BLaER1 treated with 17β-estradiol and CSF1 and Interleukin-3, amounts not matched to agents 10 nM and 100 nM (cell line): ENCODE results near the gene KRT81.
A peak's percentile ranks its signal among the peaks of the same experiment; 100 is the strongest.
"Not testable (repeated sequence)": the region's sequence is repeated elsewhere in the genome, so short reads cannot be mapped to it uniquely, and the experiment has no call there.

Experiments
- H3K27ac ChIP-seq, 11 experiments: shearing (Covaris generic); formaldehyde crosslinking; 2 replicates each; pipeline ENCODE4 v1.8.1; 2022
- H3K27me3 ChIP-seq, 11 experiments: shearing (Covaris generic); formaldehyde crosslinking; 2 replicates each; pipeline ENCODE4 v1.8.1; 2022
- H3K36me3 ChIP-seq, 11 experiments: shearing (Covaris generic); formaldehyde crosslinking; 2 replicates each; pipeline ENCODE4 v1.8.1; 2022
- H3K4me1 ChIP-seq, 10 experiments: shearing (Covaris generic); formaldehyde crosslinking; 2 replicates each; pipeline ENCODE4 v1.8.1; 2022
- H3K4me2 ChIP-seq, 11 experiments: shearing (Covaris generic); formaldehyde crosslinking; 2 replicates each; pipeline ENCODE4 v1.8.1; 2022
- H3K4me3 ChIP-seq, 10 experiments: shearing (Covaris generic); formaldehyde crosslinking; 2 replicates each; pipeline ENCODE4 v1.8.1; 2022
- H3K9ac ChIP-seq, 11 experiments: shearing (Covaris generic); formaldehyde crosslinking; 2 replicates each; pipeline ENCODE4 v1.8.1; 2022
- H3K9me3 ChIP-seq, 11 experiments: shearing (Covaris generic); formaldehyde crosslinking; replicated peaks in 1 of 11; 2 replicates each; pipeline ENCODE4 v1.8.1; 2022
- H4K20me1 ChIP-seq, 11 experiments: shearing (Covaris generic); formaldehyde crosslinking; 2 replicates each; pipeline ENCODE4 v1.8.1; 2022
- Cebpa-rat ChIP-seq, 11 experiments: shearing (Covaris generic); IDR thresholded peaks; 2 replicates each; pipeline ENCODE4 v1.8.1; 2022

The KRT81 gene

GRCh38 chr12:52300796-52301691 is 9.7 kb upstream of the KRT81 start:
- Histone ChIP-seq H3K4me3 (no peak overlapping the region), H3K27me3 (no peaks in the 10 kb centered on the region), H3K9ac (no peak overlapping the region), H3K4me2 (no peak overlapping the region), H3K9me3 (no peaks in the 10 kb centered on the region), H3K27ac (no peak overlapping the region), H4K20me1 (no peaks in the 10 kb centered on the region), H3K36me3 (no peaks in the 10 kb centered on the region), H3K4me1 (peaks cover 13 to 34% (median 24%) of the 10 kb centered on the region in 10 experiments)
- TF ChIP-seq Cebpa-rat (IDR thresholded peaks at IDR 0.05), result no peak

GRCh38 chr12:52298677-52299190 is 7.4 kb upstream of the KRT81 start:
- Histone ChIP-seq H3K9me3 (no peaks in the 10 kb centered on the region), H3K4me3 (no peak overlapping the region), H4K20me1 (no peaks in the 10 kb centered on the region), H3K4me2 (no peak overlapping the region), H3K27me3 (no peaks in the 10 kb centered on the region), H3K9ac (no peak overlapping the region), H3K27ac (no peak overlapping the region), H3K36me3 (no peaks in the 10 kb centered on the region), H3K4me1 (peaks cover 0 to 39% (median 23%) of the 10 kb centered on the region in 10 experiments; a peak in 13 of 20 replicates)
- TF ChIP-seq Cebpa-rat (IDR thresholded peaks at IDR 0.05), result no peak

- Histone ChIP-seq H4K20me1 (no peaks in the 10 kb centered on the region), H3K27ac (peak overlapping the region in 7 of 11 experiments; percentile 44 to 84 (median 62); a peak in 13 of 22 replicates)
- no peak for TF ChIP-seq Cebpa-rat (IDR thresholded peaks at IDR 0.05)
Measured at GRCh38 chr12:52296572-52297215, 5.4 kb upstream of the KRT81 start.

GRCh38 chr12:52295663-52296062 is 4.3 kb upstream of the KRT81 start:
- TF ChIP-seq Cebpa-rat (IDR thresholded peaks at IDR 0.05), result peak in 3 of 11 experiments; percentile 24 to 63 (median 49); a peak in 4 of 22 replicates
- H3K4me2 ChIP-seq, result peak overlapping the region in 7 of 11 experiments; percentile 49 to 85 (median 64); a peak in 14 of 22 replicates
- H3K4me3 ChIP-seq, result 0 out of 20 replicates have a peak overlapping the region, but pooled peaks of 1 of the 10 experiments have one; percentile 35

More at GRCh38 chr12:52296572-52297215, 5.4 kb upstream of the KRT81 start:
- H3K4me1 ChIP-seq, result peaks cover 0 to 45% (median 25%) of the 10 kb centered on the region in 10 experiments; a peak in 13 of 20 replicates
- H3K36me3 ChIP-seq, result no peaks in the 10 kb centered on the region
- H3K4me3 ChIP-seq, result peak overlapping the region in 1 of 10 experiments; percentile 35; a peak in 1 of 20 replicates
- H3K27me3 ChIP-seq, result no peaks in the 10 kb centered on the region
- H3K9me3 ChIP-seq, result no peaks in the 10 kb centered on the region
- peak overlapping the region in 3 of 11 experiments; percentile 48 to 58 (median 49); a peak in 4 of 22 replicates for H3K9ac ChIP-seq
- H3K4me2 ChIP-seq, result peak overlapping the region in 6 of 11 experiments; percentile 56 to 85 (median 68); a peak in 13 of 22 replicates

GRCh38 chr12:52294803-52295202 is 3.5 kb upstream of the KRT81 start:
- Histone ChIP-seq H3K4me3 (no peak overlapping the region), H4K20me1 (no peaks in the 10 kb centered on the region), H3K36me3 (no peaks in the 10 kb centered on the region), H3K27me3 (no peaks in the 10 kb centered on the region), H3K27ac (peak overlapping the region in 3 of 11 experiments; percentile 47 to 84 (median 74); a peak in 5 of 22 replicates), H3K4me2 (peak overlapping the region in 5 of 11 experiments; percentile 26 to 85 (median 64); a peak in 9 of 22 replicates), H3K9ac (no peak overlapping the region), H3K4me1 (peaks cover 0 to 45% (median 25%) of the 10 kb centered on the region in 10 experiments; a peak in 13 of 20 replicates), H3K9me3 (no peaks in the 10 kb centered on the region)
- TF ChIP-seq Cebpa-rat (IDR thresholded peaks at IDR 0.05), result no peak

More at GRCh38 chr12:52295663-52296062, 4.3 kb upstream of the KRT81 start:
- peaks cover 0 to 45% (median 25%) of the 10 kb centered on the region in 10 experiments; a peak in 13 of 20 replicates for H3K4me1 ChIP-seq
- no peaks in the 10 kb centered on the region for H3K27me3 ChIP-seq
- peak overlapping the region in 4 of 11 experiments; percentile 25 to 58 (median 40); a peak in 5 of 22 replicates for H3K9ac ChIP-seq
- H3K27ac ChIP-seq, result peak overlapping the region in 7 of 11 experiments; percentile 44 to 84 (median 62); a peak in 13 of 22 replicates
- no peaks in the 10 kb centered on the region for H4K20me1 ChIP-seq
- no peaks in the 10 kb centered on the region for H3K36me3 ChIP-seq
- no peaks in the 10 kb centered on the region for H3K9me3 ChIP-seq

- Histone ChIP-seq H4K20me1 (no peaks in the 10 kb centered on the region), H3K4me2 (peak overlapping the region in 4 of 11 experiments; percentile 23 to 85 (median 55); a peak in 7 of 22 replicates), H3K27ac (peak overlapping the region in 3 of 11 experiments; percentile 20 to 84 (median 46); a peak in 5 of 22 replicates), H3K9me3 (no peaks in the 10 kb centered on the region), H3K4me3 (no peak overlapping the region), H3K4me1 (peaks cover 0 to 45% (median 25%) of the 10 kb centered on the region in 10 experiments; a peak in 13 of 20 replicates), H3K9ac (no peak overlapping the region), H3K27me3 (no peaks in the 10 kb centered on the region), H3K36me3 (no peaks in the 10 kb centered on the region)
- TF ChIP-seq Cebpa-rat (IDR thresholded peaks at IDR 0.05), result no peak
Measured at GRCh38 chr12:52293926-52294325, 2.6 kb upstream of the KRT81 start.

GRCh38 chr12:52290483-52291134 is 725 bp downstream of the KRT81 start:
- not testable (repeated sequence) for H3K27ac ChIP-seq, H4K20me1 ChIP-seq, H3K9ac ChIP-seq, H3K36me3 ChIP-seq, H3K27me3 ChIP-seq, H3K4me2 ChIP-seq, H3K4me3 ChIP-seq, H3K9me3 ChIP-seq
- H3K4me1 ChIP-seq, result peaks cover 8 to 56% (median 27%) of the 10 kb centered on the region in 10 experiments

GRCh38 chr12:52287816-52288805 is 3.2 kb downstream of the KRT81 start:
- H3K4me2 ChIP-seq, result peak overlapping the region; percentile 24 to 94 (median 77); a peak in 20 of 22 replicates
- peak overlapping the region in 8 of 11 experiments; percentile 47 to 80 (median 69); a peak in 14 of 22 replicates for H3K27ac ChIP-seq
- H3K4me3 ChIP-seq, result peak overlapping the region in 1 of 10 experiments; percentile 50; a peak in 2 of 20 replicates

GRCh38 chr12:52286857-52287785 is 4.2 kb downstream of the KRT81 start:
- not testable (repeated sequence) for H3K27ac ChIP-seq, H3K36me3 ChIP-seq, H3K27me3 ChIP-seq, H3K9ac ChIP-seq, H3K4me3 ChIP-seq, H3K9me3 ChIP-seq, H4K20me1 ChIP-seq
- H3K4me2 ChIP-seq, result peak overlapping the region in 6 of 11 experiments; percentile 63 to 94 (median 81); a peak in 8 of 22 replicates
- peaks cover 6 to 51% (median 18%) of the 10 kb centered on the region in 10 experiments for H3K4me1 ChIP-seq

More at GRCh38 chr12:52287816-52288805, 3.2 kb downstream of the KRT81 start:
- Histone ChIP-seq H3K4me1 (peaks cover 6 to 45% (median 18%) of the 10 kb centered on the region in 10 experiments), H3K9ac (peak overlapping the region in 6 of 11 experiments; percentile 21 to 59 (median 38); a peak in 8 of 22 replicates)
- not testable (repeated sequence) for H3K9me3 ChIP-seq, H4K20me1 ChIP-seq, H3K36me3 ChIP-seq, H3K27me3 ChIP-seq
